ENCODE measurements around the gene ERC2.
"Not testable (repeated sequence)": the region's sequence is repeated elsewhere in the genome, so short reads cannot be mapped to it uniquely, and the experiment has no call there.

ERC2 gene

DNA sequence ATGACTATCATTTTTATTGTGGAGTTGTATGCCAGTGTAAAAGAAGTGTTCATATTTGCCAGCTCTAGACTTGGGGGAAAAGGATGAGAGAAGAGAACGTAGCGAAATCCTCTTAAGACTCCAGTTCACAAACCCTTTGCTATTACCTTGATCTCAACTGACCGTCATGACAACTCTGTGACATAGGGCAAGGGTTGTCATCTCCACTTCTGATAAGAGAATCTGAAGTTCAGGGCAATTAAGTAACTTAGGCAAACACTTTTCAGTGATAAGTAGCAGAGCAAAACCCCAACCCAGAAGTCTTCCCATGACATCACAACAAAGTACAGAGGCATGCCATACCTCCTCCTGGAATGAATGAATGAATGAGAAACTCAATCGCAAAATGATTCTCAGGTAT lies 940.9 kb downstream of the ERC2 start:
- no peak for DNase-seq

GRCh38 chr3:55526332-55527030 lies 941.8 kb downstream of the ERC2 start:
- DNase-seq = no peak

- no peak for DNase-seq
Measured at GRCh38 chr3:55525436-55525835, 942.8 kb downstream of the ERC2 start.

DNA sequence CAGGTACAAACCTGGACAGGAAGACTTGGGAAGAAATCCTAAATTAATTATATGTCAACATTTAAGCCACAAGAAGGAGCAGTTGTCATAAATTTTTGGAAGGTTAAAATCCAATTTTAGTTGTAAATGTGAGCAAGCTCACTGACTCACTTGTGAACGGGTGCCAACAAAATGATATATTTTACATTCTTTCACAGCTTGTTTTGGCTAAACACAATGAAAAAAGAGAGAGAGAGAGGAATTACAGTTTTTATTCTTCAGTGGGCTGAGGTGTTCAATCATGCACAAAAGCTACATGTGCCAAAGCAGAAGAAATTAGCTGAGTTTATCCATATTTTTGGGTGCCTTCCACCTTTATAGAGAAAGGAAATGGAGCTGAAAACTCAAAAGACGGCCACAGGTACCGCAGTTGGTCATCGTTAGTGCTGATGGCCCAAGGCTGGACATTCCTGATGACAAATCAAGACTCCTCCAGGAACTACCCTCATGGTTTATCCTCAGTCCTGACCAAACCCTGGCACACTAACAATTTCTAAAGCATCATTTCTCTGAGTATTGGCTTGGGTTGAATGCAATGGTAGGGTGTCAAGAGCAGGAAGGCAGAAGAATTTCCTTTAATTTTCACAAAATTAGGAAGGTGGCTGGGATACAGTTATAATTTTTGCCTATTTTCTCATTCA lies 943.6 kb downstream of the ERC2 start:
- DNase-seq = no peak

GRCh38 chr3:55523471-55523870 lies 944.8 kb downstream of the ERC2 start:
- DNase-seq = no peak

- DNase-seq = no peak
Measured at GRCh38 chr3:55521738-55522421, 946.4 kb downstream of the ERC2 start.

DNA sequence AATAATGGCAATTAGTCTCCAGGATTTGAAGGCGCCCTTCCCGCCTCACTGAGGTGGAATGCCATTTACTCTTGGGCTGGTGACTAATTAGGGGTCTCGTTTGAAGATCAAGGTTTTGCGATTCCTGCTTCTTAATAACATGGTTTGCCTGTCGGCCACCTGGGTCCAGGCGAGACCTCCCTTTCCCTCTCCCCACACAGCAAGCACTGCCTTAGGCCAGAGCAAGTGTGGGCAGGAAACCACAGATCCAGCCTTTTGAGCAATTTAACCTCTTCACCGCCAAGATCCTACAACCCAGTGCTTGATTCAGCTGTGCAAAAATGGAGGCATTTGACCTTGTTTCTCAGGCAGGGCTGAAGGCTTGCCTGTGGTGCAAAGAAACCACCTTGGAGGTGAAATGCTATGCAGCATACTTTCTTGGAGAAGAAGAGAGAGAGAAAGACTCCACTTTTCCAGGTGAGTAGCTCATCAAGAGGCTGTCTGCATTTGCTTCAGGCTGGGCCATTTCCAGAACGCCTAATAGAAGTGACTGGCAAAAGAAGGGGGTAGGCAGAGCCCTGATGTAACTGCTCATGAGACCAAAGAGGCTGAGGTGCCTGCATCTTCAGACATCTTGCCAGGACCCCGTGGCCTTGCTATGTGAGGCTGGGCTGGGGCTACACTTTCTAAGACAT lies 947.1 kb downstream of the ERC2 start:
- no peak for DNase-seq

DNA sequence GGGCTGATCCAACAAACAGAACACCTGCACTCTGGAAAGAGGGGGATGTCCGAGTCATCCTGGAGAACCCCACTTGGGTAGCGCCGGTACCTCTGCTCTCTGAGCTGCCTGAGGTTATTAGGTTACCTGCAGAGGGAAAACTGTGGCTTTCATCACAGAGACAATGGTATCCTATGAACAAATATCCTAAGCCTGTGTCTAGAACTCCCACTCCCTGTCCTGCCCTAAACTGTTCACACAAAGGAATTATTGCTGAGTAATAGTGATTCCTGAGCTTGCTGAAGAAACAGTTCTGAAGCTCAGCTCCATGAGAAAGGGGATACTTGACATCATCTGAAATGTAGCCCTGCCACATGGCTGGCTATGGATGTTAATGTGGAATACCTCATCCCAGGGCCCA lies 949.2 kb downstream of the ERC2 start:
- DNase-seq = no peak

DNA sequence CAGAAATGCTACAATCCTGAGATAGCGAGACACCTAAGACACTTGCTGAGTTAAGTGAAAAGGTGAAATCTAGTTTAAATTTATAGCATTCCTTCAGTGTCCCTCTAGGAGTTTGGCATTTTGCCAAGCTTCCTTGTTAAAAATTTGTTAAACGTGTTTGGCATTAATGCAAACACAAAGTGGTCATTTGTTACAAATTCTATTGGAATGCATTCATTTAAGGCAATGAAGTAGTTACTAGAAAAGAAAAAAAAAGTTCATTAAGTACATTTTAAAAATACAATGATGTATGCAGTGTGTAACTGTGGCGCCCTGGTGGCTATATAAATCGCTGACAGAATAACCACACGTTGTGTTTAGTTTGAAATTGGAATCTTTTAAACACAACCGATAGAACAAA lies 949.8 kb downstream of the ERC2 start:
- DNase-seq = no peak

GRCh38 chr3:55516392-55517030 lies 951.8 kb downstream of the ERC2 start:
- DNase-seq = no peak

DNA sequence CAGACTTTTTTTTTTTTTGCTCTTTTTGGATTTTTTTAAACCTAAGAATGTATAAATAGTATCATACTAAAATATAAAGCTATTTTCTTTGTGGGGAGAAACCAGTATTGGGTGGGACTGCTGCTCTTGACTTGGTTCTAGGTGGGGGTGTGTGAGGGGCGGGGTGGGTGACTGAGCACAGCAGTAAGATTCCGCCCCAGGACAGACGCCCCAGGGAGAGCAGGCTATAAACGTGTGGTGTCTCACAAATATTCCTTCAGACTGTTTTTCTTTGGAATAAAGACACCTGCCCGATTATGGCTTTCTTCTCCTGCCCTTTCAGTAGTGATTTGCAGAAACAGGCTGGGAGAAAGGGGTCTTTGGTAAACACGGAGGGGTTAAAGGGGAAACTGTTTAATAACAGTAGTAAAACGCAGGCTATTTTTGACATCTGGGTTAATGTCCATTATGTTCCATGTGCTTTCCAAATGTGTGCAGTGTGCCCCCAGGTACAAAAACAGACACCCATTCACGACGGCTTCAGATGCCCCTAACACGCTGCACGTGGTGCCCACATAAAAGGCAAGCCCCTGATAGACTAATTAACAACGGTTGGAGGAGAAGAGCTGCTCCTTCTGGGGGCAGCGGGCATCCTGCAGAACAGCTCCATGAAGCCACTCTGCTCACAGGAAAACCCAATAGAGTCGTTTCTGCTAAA lies 952.6 kb downstream of the ERC2 start:
- DNase-seq = no peak

DNA sequence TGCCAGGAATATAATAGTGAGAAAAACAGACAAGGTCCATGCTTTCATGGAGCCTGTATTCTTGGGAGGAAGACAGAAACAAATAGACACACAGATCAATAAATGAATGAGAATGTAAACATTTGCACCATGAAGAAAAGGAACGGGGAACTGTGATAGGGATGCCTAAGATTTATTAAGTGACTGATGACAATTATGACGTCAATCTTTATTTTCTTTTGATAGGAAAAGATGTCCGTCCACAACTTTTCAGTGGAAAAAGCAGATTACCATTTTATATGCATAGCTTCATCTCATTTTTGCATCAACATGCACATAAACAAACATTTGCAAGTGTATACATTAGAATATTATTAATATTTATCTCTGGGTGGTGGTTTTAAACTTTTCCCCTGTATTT lies 953.3 kb downstream of the ERC2 start:
- no peak for DNase-seq

GRCh38 chr3:55512571-55513343 lies 955.5 kb downstream of the ERC2 start:
- no peak for DNase-seq

- no peak for DNase-seq
Measured at GRCh38 chr3:55511895-55512570, 956.2 kb downstream of the ERC2 start.

GRCh38 chr3:55508335-55508734 lies 959.9 kb downstream of the ERC2 start:
- DNase-seq = no peak

GRCh38 chr3:55507808-55508207 lies 960.5 kb downstream of the ERC2 start:
- no peak for DNase-seq

- no peak for DNase-seq
Measured at GRCh38 chr3:55505776-55506175, 962.5 kb downstream of the ERC2 start.

DNA sequence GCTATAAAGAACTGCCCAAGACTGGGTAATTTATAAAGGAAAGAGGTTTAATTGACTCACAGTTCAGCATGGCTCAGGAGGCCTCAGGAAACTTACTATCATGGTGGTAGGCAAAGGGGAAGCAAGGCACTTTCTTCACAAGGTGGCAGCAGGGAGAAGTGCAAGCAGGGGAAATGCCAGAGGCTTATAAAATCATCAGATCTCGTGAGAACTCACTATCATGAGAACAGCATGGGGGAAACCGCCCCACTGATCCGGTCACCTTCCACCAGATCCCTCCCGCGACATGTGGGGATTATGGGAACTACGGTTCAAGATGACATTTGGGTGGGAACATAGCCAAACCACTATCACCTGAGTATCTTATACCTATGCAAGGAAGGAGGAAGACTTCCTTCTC lies 963.2 kb downstream of the ERC2 start:
- not testable (repeated sequence) for DNase-seq

DNA sequence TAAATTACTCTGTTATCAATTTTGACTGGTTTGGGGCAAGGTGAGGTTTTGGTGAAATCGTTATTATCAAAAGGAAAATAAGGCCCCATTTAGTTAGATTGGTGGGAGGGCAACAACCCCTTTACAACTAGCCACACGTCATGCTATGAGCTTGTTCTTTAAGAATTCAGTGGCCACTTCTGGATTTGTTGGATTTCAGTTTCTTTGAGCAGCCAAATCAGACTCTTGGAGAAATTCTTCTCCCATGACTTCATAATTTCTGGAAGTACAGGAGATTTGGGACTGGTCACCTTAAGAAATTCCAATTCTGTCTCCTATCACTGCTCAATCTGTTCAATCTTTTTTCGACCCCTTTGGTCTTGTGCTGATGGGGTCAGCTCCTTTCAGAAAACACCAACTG lies 966.4 kb downstream of the ERC2 start:
- DNase-seq = no peak

GRCh38 chr3:55500555-55501330 lies 967.5 kb downstream of the ERC2 start:
- no peak for DNase-seq
